Stimulated activated CD8-positive, alpha-beta memory T cell treated with anti-CD3 and anti-CD28 coated beads, Interleukin-7, amount 100 ng/mL, for 1 hour (primary cell): Measurements from ENCODE around the gene PIF1.
A peak's percentile ranks its signal among the peaks of the same experiment; 100 is the strongest.
"Not testable (repeated sequence)": the region's sequence is repeated elsewhere in the genome, so short reads cannot be mapped to it uniquely, and the experiment has no call there.

Source experiments
- DNase-seq, 2 donors: peaks; one replicate each; pipeline ENCODE4 v3.0.0-alpha.2; 2020; ENCODE audit warnings: low read depth in 2 of 2

Gene PIF1

GRCh38 chr15:64810497-64811326, 14.7 kb downstream of the PIF1 start:
- no peak for DNase-seq

- DNase-seq, result peak; percentile 21 to 44
Observed at GRCh38 chr15:64809649-64810496, 15.6 kb downstream of the PIF1 start.

- DNase-seq, result no peak
Observed at GRCh38 chr15:64808785-64809453, 16.5 kb downstream of the PIF1 start.

GRCh38 chr15:64807751-64808222, 17.7 kb downstream of the PIF1 start:
- no peak for DNase-seq

GRCh38 chr15:64807051-64807749, 18.2 kb downstream of the PIF1 start:
- DNase-seq, result no peak

GRCh38 chr15:64806509-64806908, 18.9 kb downstream of the PIF1 start:
- no peak for DNase-seq

- DNase-seq, result no peak
Observed at GRCh38 chr15:64804619-64805018, 20.8 kb downstream of the PIF1 start.

- no peak for DNase-seq
Observed at GRCh38 chr15:64803526-64803925, 21.9 kb downstream of the PIF1 start.

GRCh38 chr15:64800476-64800875, 25.0 kb downstream of the PIF1 start:
- no peak for DNase-seq

- not testable (repeated sequence) for DNase-seq
Observed at GRCh38 chr15:64798905-64799304, 26.5 kb downstream of the PIF1 start.

- not testable (repeated sequence) for DNase-seq
Observed at GRCh38 chr15:64795921-64796320, 29.5 kb downstream of the PIF1 start.

GRCh38 chr15:64795299-64795698, 30.1 kb downstream of the PIF1 start:
- not testable (repeated sequence) for DNase-seq

GRCh38 chr15:64792282-64792681, 33.2 kb downstream of the PIF1 start:
- DNase-seq, result no peak

- DNase-seq, result no peak
Observed at GRCh38 chr15:64791401-64791800, 34.0 kb downstream of the PIF1 start.

- DNase-seq, result no peak
Observed at GRCh38 chr15:64783796-64784195, 41.7 kb downstream of the PIF1 start.

GRCh38 chr15:64782751-64783150, 42.7 kb downstream of the PIF1 start:
- DNase-seq, result no peak

- DNase-seq, result no peak
Observed at GRCh38 chr15:64781299-64781698, 44.1 kb downstream of the PIF1 start.

- no peak for DNase-seq
Observed at GRCh38 chr15:64780600-64781156, 44.8 kb downstream of the PIF1 start.

- DNase-seq, result no peak
Observed at GRCh38 chr15:64779630-64780029, 45.8 kb downstream of the PIF1 start.

- DNase-seq, result no peak
Observed at GRCh38 chr15:64779024-64779423, 46.4 kb downstream of the PIF1 start.

- no peak for DNase-seq
Observed at GRCh38 chr15:64776402-64776786, 49.1 kb downstream of the PIF1 start.
